Activated naive CD8-positive, alpha-beta T cell treated with anti-CD3 and anti-CD28 coated beads, Interleukin-2, amount 10 ng/mL, durations not matched to agents 7 days and 5 days (primary cell): ENCODE data around the gene ZBTB16. TPM values are rescaled to one million over a fixed set of nuclear protein-coding genes. Genes with fewer than 3 reads are reported as not detected.

Experiments
- ATAC-seq: fragments of 150-1000 bp; cut with Tn5 transposase; one replicate; pipeline ENCODE4 v1.10.0; 2021; ENCODE audit warnings: low read depth, moderate library complexity
- POLR2A ChIA-PET: fragments of 350-600 bp; sonication (Branson Sonifier 250); formaldehyde crosslinking; loops from one replicate; lab custom pipeline; 2021; ENCODE audit warnings: antibody characterized with exemption; lab: Charles Lee
- DNase-seq: peaks from one replicate; pipeline ENCODE4 v3.0.0; 2021
- H3K27ac Mint-ChIP-seq: one replicate; pipeline ENCODE4 v1.8.0; 2022; ENCODE audit warnings: mild to moderate bottlenecking, mixed read lengths
- H3K27me3 Mint-ChIP-seq: one replicate; pipeline ENCODE4 v1.8.0; 2022; ENCODE audit warnings: mild to moderate bottlenecking, moderate library complexity, mixed read lengths
- H3K36me3 Mint-ChIP-seq: one replicate; pipeline ENCODE4 v1.8.0; 2021; ENCODE audit warnings: mild to moderate bottlenecking, mixed read lengths
- H3K4me1 Mint-ChIP-seq: one replicate; pipeline ENCODE4 v1.8.0; 2021; ENCODE audit warnings: mixed read lengths
- H3K4me3 Mint-ChIP-seq: one replicate; pipeline ENCODE4 v1.8.0; 2022; ENCODE audit warnings: mild to moderate bottlenecking, moderate library complexity, mixed read lengths
- H3K9me3 Mint-ChIP-seq: one replicate; pipeline ENCODE4 v1.8.0; 2021; ENCODE audit warnings: mixed read lengths
- total RNA-seq, 2 experiments: library from RNA; stranded (reverse); gene quantifications; one replicate each; pipeline ENCODE4 v1.2.3, GENCODE V29; 2021

ZBTB16 gene
- total RNA-seq, 2 experiments from 2014 or later = 13.1 to 14.6 TPM

DNA sequence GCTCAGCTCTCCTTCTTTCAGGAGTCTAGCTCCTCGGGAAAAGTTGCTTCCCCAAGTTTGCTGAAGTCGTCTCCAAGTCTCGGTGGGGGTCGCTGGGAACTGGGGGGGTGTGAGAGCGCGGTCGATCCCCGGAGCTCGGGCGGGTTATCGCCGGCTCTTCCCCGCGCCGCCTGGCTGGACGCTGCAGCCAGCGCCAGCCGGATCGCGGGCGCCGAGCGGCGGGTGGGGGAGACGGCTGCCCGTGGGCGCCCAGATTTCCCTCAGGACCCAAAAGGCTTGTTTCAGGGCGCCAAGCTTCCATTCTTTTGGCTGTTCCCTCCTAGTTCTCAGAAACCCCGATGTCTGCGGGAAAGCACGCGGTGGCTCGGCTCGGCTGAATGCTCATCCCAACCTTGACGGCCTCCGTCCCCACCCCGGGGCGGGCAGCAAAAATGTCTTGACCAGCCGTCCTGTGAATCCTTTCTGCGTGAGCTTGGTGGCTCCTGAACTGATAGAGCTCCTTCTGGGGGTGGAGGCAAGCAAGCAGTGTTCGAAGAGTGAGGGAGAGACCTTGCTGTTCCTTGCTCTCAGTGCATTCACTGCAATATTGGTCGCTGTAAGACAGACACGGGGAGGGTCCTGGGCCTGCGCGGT is 1.7 kb downstream of the ZBTB16 start:
- no peak for ATAC-seq
- no peaks in the 10 kb centered on the region for H3K36me3 Mint-ChIP-seq
- DNase-seq = peak; percentile 47
- POLR2A ChIA-PET = interaction anchor here (1.0 to 2.7 kb wide), 7 partner anchors 12 to 122 kb away, joined by 3 to 33 read pairs (median 5); no protein-coding TSS in a partner anchor
- peaks cover 50% of the 10 kb centered on the region for H3K27me3 Mint-ChIP-seq
- peaks cover 12% of the 10 kb centered on the region for H3K4me1 Mint-ChIP-seq
- peak overlapping the region; percentile 54 for H3K27ac Mint-ChIP-seq
- H3K9me3 Mint-ChIP-seq = no peaks in the 10 kb centered on the region
- peak overlapping the region; percentile 91 for H3K4me3 Mint-ChIP-seq

DNA sequence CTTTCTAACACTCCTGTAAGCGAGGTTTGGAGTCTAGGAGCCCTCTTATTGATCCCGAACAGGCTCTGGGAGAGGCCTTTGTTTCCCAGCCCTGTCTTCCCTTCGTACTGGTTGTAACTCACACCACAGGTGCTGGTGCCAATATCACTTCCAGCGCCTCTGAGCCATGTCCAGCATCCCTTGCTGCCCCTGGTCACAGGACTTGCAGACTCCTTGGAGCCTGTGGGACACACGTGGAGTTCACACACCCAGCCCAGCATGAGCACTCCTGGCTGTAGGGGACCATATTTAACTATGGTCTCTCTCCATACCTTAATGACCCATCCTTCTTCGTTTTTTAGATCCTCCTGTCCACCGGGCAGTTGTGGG is 2.2 kb downstream of the ZBTB16 start:
- peaks cover 3% of the 10 kb centered on the region for H3K36me3 Mint-ChIP-seq
- peaks cover 48% of the 10 kb centered on the region for H3K27me3 Mint-ChIP-seq
- POLR2A ChIA-PET = interaction anchor here (2.0 to 2.7 kb wide), 3 partner anchors 12 to 122 kb away, joined by 7 to 33 read pairs (median 9); no protein-coding TSS in a partner anchor
- ATAC-seq (no peak), DNase-seq (no peak)
- peak overlapping the region; percentile 91 for H3K4me3 Mint-ChIP-seq
- H3K4me1 Mint-ChIP-seq = peaks cover 12% of the 10 kb centered on the region
- no peaks in the 10 kb centered on the region for H3K9me3 Mint-ChIP-seq
- no peak overlapping the region for H3K27ac Mint-ChIP-seq

DNA sequence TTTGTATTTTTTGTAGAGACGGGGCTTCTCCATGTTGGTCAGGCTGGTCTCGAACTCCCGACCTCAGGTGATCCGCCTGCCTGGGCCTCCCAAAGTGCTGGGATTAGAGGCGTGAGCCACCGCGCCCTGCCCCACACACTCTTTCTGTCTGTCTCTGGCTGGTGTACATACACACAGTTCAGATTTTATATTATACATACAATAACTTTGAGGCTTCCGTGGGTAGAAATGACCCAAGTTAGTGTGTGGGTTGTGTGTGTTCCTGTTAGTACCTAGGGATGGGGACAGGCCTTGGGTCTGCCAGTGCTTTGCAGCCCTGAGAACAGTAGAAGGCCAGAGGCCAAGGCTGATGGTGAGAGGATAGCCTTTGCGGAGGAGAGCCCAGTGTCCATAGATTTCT is 2.8 kb downstream of the ZBTB16 start:
- Mint-ChIP-seq H3K4me1 (peaks cover 12% of the 10 kb centered on the region), H3K27me3 (peaks cover 42% of the 10 kb centered on the region), H3K4me3 (peak overlapping the region; percentile 1), H3K27ac (no peak overlapping the region), H3K9me3 (no peaks in the 10 kb centered on the region), H3K36me3 (peaks cover 5% of the 10 kb centered on the region)
- ATAC-seq = no peak
- DNase-seq = no peak
- POLR2A ChIA-PET = no interaction called here

DNA sequence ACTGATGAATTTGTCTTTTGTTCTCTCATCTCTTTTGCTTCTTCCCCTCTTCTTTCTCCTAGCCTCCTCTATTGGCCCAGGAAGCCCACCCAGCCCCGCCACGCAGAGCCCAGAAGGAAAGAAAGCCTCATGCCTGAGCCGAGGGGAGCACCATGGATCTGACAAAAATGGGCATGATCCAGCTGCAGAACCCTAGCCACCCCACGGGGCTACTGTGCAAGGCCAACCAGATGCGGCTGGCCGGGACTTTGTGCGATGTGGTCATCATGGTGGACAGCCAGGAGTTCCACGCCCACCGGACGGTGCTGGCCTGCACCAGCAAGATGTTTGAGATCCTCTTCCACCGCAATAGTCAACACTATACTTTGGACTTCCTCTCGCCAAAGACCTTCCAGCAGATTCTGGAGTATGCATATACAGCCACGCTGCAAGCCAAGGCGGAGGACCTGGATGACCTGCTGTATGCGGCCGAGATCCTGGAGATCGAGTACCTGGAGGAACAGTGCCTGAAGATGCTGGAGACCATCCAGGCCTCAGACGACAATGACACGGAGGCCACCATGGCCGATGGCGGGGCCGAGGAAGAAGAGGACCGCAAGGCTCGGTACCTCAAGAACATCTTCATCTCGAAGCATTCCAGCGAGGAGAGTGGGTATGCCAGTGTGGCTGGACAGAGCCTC is 3.8 kb downstream of the ZBTB16 start:
- no peak for DNase-seq
- Mint-ChIP-seq H3K27me3 (peaks cover 32% of the 10 kb centered on the region), H3K9me3 (no peaks in the 10 kb centered on the region), H3K4me1 (peaks cover 9% of the 10 kb centered on the region), H3K36me3 (peaks cover 9% of the 10 kb centered on the region), H3K27ac (no peak overlapping the region), H3K4me3 (no peak overlapping the region)
- no peak for ATAC-seq
- POLR2A ChIA-PET = no interaction called here

DNA sequence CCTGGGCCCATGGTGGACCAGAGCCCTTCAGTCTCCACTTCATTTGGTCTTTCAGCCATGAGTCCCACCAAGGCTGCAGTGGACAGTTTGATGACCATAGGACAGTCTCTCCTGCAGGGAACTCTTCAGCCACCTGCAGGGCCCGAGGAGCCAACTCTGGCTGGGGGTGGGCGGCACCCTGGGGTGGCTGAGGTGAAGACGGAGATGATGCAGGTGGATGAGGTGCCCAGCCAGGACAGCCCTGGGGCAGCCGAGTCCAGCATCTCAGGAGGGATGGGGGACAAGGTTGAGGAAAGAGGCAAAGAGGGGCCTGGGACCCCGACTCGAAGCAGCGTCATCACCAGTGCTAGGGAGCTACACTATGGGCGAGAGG is 4.3 kb downstream of the ZBTB16 start:
- H3K36me3 Mint-ChIP-seq = peaks cover 9% of the 10 kb centered on the region
- H3K27ac Mint-ChIP-seq = no peak overlapping the region

DNA sequence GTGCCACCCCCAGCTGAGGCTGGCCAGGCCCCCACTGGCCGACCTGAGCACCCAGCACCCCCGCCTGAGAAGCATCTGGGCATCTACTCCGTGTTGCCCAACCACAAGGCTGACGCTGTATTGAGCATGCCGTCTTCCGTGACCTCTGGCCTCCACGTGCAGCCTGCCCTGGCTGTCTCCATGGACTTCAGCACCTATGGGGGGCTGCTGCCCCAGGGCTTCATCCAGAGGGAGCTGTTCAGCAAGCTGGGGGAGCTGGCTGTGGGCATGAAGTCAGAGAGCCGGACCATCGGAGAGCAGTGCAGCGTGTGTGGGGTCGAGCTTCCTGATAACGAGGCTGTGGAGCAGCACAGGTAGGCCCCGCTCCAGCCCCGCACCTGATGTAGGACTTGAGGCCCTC is 4.7 kb downstream of the ZBTB16 start:
- ATAC-seq = no peak

More for the DNA sequence above, 4.3 kb downstream of the ZBTB16 start:
- H3K4me3 Mint-ChIP-seq = no peak overlapping the region
- peaks cover 8% of the 10 kb centered on the region for H3K4me1 Mint-ChIP-seq
- POLR2A ChIA-PET = no interaction called here
- ATAC-seq (no peak), DNase-seq (no peak)
- H3K27me3 Mint-ChIP-seq = peaks cover 27% of the 10 kb centered on the region
- H3K9me3 Mint-ChIP-seq = no peaks in the 10 kb centered on the region

DNA sequence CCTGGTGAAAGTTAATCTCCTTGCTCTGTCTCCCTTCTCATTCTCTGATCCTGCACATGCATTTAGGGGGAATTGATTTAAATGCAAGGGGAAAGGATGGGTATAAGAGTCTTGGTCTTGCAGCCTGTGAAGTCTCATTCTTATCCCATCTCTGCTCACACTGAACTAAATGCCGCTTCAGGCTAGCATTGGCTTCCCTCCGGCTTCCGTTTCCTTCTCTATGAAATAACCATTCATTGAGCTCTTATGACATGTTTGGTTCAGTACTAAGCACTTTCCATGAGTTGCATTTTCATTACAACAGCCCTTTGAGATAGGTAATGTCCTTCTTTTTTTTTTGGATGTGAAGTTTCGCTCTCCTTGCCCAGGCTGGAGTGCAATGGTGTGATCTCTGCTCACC is 5.6 kb downstream of the ZBTB16 start:
- peaks cover 9% of the 10 kb centered on the region for H3K36me3 Mint-ChIP-seq
- H3K27ac Mint-ChIP-seq = no peak overlapping the region
- no peak for ATAC-seq
- H3K4me1 Mint-ChIP-seq = peaks cover 3% of the 10 kb centered on the region
- H3K4me3 Mint-ChIP-seq = no peak overlapping the region
- no peaks in the 10 kb centered on the region for H3K9me3 Mint-ChIP-seq
- peaks cover 19% of the 10 kb centered on the region for H3K27me3 Mint-ChIP-seq
- no peak for DNase-seq
- POLR2A ChIA-PET = no interaction called here

More for the DNA sequence above, 4.7 kb downstream of the ZBTB16 start:
- POLR2A ChIA-PET = no interaction called here
- Mint-ChIP-seq H3K27me3 (peaks cover 23% of the 10 kb centered on the region), H3K4me1 (peaks cover 5% of the 10 kb centered on the region), H3K27ac (no peak overlapping the region), H3K9me3 (no peaks in the 10 kb centered on the region), H3K4me3 (no peak overlapping the region), H3K36me3 (peaks cover 9% of the 10 kb centered on the region)
- no peak for DNase-seq

DNA sequence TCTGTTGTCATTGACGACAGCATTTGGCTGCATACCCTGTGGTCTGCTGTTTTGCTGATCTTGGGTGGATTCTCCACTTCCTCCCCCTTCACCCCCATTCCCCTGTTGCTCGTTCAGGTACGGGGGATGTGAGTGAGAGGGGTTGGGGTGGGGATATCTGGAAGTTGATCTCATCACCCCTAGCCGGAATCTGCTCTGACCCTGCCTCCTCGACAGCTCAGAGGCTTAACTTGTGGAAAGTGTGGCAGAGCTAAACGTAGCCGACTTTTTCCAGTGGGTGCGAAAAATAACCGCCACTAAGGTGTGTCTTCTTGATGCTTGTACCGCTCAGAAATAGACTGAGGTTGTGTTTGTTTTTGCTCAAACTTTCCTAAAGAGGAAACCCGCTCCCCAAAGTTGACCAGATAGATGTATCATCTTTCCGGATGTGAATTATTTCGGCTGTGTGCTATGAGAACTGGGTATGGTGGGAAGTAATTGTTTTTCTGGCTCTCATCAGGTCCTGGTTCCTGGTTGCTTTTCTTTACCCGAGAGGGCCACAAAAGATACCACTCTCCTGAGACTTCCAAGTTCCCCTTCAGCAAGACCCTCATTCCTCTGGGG is 6.6 kb downstream of the ZBTB16 start:
- Mint-ChIP-seq H3K9me3 (no peaks in the 10 kb centered on the region), H3K36me3 (peaks cover 9% of the 10 kb centered on the region), H3K27me3 (peaks cover 17% of the 10 kb centered on the region), H3K27ac (no peak overlapping the region), H3K4me1 (peaks cover 5% of the 10 kb centered on the region), H3K4me3 (no peak overlapping the region)
- ATAC-seq (no peak), DNase-seq (no peak)
- POLR2A ChIA-PET = no interaction called here

DNA sequence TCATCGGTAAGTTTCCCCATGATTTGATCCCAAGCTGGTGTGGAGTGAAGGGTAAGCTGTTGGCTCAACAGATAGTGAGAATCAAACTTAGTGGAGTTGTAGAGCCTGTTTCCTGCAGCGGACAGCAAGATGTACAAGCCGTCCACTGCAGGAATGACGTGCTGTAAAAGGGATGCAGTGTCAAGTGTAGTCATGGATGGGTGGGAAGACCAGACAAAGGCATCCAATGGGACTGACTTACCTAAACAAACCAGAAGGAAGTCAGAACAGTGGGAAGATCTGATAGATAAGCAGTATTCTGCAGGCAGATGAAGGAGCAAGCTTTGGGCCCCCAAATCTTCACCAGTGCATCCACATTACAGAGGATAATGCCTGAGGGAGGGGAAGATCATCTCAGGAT is 8.8 kb downstream of the ZBTB16 start:
- H3K4me3 Mint-ChIP-seq = no peak overlapping the region
- POLR2A ChIA-PET = no interaction called here

DNA sequence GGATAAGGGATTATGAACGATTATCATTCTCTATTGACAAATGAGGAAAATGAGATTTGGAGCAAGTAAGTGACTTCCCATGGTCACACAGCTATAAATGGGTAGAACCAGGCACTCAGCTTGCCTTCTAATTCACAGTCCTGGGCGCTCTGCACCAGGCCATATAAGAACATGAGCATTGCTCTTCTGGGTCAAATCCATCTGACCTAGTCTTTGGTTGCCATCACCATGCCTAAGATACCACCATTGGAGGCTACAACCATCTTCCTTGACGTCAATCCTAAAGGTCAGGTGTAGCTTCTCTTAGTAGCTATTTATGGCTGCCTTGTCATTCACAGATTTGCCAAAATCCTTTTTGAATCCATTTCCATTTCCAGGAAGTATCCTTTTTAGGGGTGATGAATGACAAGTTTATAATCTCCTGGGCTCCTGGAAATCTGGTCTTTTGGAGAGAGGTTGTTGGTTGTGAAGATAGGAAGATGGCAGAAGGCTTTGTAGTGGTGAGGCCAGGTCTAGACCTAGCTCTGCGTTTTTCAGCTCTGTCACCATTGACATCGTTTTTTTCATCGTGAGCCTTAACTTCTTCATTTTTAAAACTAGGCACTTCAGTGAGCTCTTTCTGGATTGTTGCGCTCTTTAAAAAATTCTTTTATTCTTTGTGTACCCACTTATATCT is 11.1 kb downstream of the ZBTB16 start:
- no peaks in the 10 kb centered on the region for H3K9me3 Mint-ChIP-seq
- ATAC-seq (no peak), DNase-seq (no peak)
- POLR2A ChIA-PET = interaction anchor here (0.8 to 1.2 kb wide), 2 partner anchors 11 to 102 kb away, joined by 3 read pairs; partner anchors contain the start of gene ZBTB16
- H3K36me3 Mint-ChIP-seq = peaks cover 12% of the 10 kb centered on the region
- H3K4me3 Mint-ChIP-seq = no peak overlapping the region
- H3K27ac Mint-ChIP-seq = no peak overlapping the region
- peaks cover 33% of the 10 kb centered on the region for H3K4me1 Mint-ChIP-seq
- no peaks in the 10 kb centered on the region for H3K27me3 Mint-ChIP-seq

More for the DNA sequence above, 8.8 kb downstream of the ZBTB16 start:
- ATAC-seq (no peak), DNase-seq (no peak)
- no peaks in the 10 kb centered on the region for H3K9me3 Mint-ChIP-seq
- H3K27ac Mint-ChIP-seq = no peak overlapping the region
- H3K36me3 Mint-ChIP-seq = peaks cover 9% of the 10 kb centered on the region
- H3K4me1 Mint-ChIP-seq = peaks cover 15% of the 10 kb centered on the region
- peaks cover 2% of the 10 kb centered on the region for H3K27me3 Mint-ChIP-seq

DNA sequence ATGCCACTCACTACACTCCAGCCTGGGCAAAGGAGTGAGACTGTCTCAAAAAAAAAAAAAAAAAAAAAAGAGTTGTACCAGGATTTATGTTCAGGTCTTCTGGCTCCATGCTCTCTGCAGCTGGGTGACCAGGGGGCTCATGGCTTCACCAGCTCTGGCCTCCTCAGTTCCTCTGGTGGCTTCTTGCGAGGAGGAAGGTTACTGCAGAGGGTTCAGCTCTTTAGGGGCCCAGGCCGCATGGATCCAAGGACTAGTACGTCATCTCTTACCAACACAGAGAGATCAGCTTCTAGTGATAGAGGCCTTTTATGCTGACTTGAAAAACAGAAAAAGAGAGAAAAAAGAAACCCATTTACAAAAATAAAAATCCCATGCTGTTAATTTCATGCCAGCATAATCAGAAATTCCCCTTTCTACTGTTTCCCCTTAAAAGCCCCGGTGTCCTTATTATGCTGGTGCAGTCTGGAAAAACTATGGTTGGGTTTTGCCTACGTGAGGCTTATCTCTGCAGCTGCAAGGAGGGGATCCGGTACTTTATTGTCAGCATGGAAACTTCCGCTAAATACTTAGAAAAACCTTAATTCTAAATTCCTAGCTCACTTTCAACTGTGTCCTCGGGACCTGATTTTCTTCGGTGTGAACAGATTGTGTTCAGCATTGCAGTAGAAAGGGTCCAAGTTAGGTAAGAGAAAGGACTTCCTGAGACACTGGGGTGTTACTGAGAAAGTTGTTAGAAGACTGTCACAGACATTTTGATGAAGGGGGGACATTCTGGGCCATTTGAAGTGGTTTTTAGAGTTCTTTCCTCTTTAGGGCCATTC is 13.7 kb downstream of the ZBTB16 start:
- DNase-seq = no peak
- Mint-ChIP-seq H3K4me1 (peaks cover 56% of the 10 kb centered on the region), H3K4me3 (peak overlapping the region; percentile 62), H3K9me3 (no peaks in the 10 kb centered on the region), H3K36me3 (peaks cover 7% of the 10 kb centered on the region), H3K27me3 (no peaks in the 10 kb centered on the region), H3K27ac (peak overlapping the region; percentile 91)
- POLR2A ChIA-PET = interaction anchor here (0.7 to 2.9 kb wide), 4 partner anchors 13 to 110 kb away, joined by 3 to 33 read pairs (median 8); partner anchors contain the start of gene ZBTB16
- ATAC-seq = peak; percentile 61

DNA sequence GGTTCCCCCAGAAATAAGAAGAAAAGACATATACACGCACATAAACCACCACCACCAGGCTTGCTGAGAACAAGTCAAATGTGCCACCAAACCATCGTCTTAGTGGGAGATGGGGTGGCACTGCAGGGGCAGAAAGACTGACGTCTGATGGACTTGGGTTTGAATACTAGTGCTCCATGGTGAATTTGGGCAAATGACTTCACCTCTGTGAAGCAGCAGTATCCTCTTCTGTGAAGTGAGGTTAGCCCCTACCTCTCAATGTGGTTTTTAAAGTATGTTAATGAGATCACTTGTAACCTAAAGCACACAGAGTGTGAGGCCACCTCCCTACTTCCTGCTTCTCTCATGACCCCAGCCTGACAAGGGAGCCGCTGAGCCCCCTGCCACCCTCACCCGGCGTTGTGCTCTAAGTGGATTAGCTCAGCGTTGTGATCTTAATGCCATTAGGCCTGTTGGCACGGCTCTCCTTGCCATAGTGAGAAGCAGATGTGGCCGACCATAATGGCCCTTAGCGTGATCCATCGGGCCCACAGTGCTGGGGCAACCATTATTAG is 14.4 kb downstream of the ZBTB16 start:
- POLR2A ChIA-PET = interaction anchor here (2.7 to 2.9 kb wide), 2 partner anchors 14 to 109 kb away, joined by 12 to 33 read pairs; partner anchors contain the start of gene ZBTB16
- peak overlapping the region; percentile 56 for H3K4me3 Mint-ChIP-seq
- DNase-seq (peak; percentile 59), ATAC-seq (peak; percentile 81)
- H3K4me1 Mint-ChIP-seq = peaks cover 61% of the 10 kb centered on the region
- H3K9me3 Mint-ChIP-seq = no peaks in the 10 kb centered on the region
- peak overlapping the region; percentile 91 for H3K27ac Mint-ChIP-seq
- peaks cover 5% of the 10 kb centered on the region for H3K36me3 Mint-ChIP-seq
- H3K27me3 Mint-ChIP-seq = peaks cover 3% of the 10 kb centered on the region
